ENCODE data around the gene TPCN2. TPM values are rescaled to one million over a fixed set of nuclear protein-coding genes. Genes with fewer than 3 reads are reported as not detected.

TPCN2 gene
- total RNA-seq, 2 donors from 2014 or later = 34.7 to 38.0 TPM

GRCh38 chr11:69173331-69173730 lies 124.6 kb downstream of the TPCN2 start:
- Histone ChIP-seq H3K9me3 (no peaks in the 10 kb centered on the region), H3K27me3 (replicated peaks; ENCODE audit: insufficient read depth) (no peaks in the 10 kb centered on the region), H3K4me3 (no peak overlapping the region), H3K27ac (no peak overlapping the region), H3K4me1 (ENCODE audit: control insufficient read depth in 1 of 2, low read depth in 2 of 2) (peaks cover 0 to 4% of the 10 kb centered on the region in 2 donors), H3K36me3 (no peaks in the 10 kb centered on the region)
- no peak for DNase-seq (ENCODE audit: low spot score)
- TF ChIP-seq CTCF (IDR thresholded peaks at IDR 0.05) = no peak
- no peak for ATAC-seq (ENCODE audit: insufficient number of reproducible peaks, low FRiP score, low read depth)

GRCh38 chr11:69173925-69174581 lies 125.3 kb downstream of the TPCN2 start:
- ATAC-seq (ENCODE audit: insufficient number of reproducible peaks, low FRiP score, low read depth) = no peak
- Histone ChIP-seq H3K4me3 (no peak overlapping the region), H3K27ac (no peak overlapping the region), H3K27me3 (replicated peaks; ENCODE audit: insufficient read depth) (no peaks in the 10 kb centered on the region), H3K4me1 (ENCODE audit: control insufficient read depth in 1 of 2, low read depth in 2 of 2) (peaks cover 0 to 4% of the 10 kb centered on the region in 2 donors), H3K36me3 (no peaks in the 10 kb centered on the region), H3K9me3 (no peaks in the 10 kb centered on the region)
- TF ChIP-seq CTCF (IDR thresholded peaks at IDR 0.05) = no peak
- no peak for DNase-seq (ENCODE audit: low spot score)

- no peaks in the 10 kb centered on the region for H3K36me3 ChIP-seq
- H3K9me3 ChIP-seq = no peaks in the 10 kb centered on the region
- DNase-seq (ENCODE audit: low spot score) = no peak
- no peak for TF ChIP-seq CTCF (IDR thresholded peaks at IDR 0.05)
- H3K27ac ChIP-seq = no peak overlapping the region
- H3K4me1 ChIP-seq (ENCODE audit: control insufficient read depth in 1 of 2, low read depth in 2 of 2) = peaks cover 0 to 4% of the 10 kb centered on the region in 2 donors
- ATAC-seq (ENCODE audit: insufficient number of reproducible peaks, low FRiP score, low read depth) = no peak
- H3K27me3 ChIP-seq (replicated peaks; ENCODE audit: insufficient read depth) = no peaks in the 10 kb centered on the region
- no peak overlapping the region for H3K4me3 ChIP-seq
Observed at GRCh38 chr11:69174841-69175240, 126.1 kb downstream of the TPCN2 start.

GRCh38 chr11:69178819-69179482 lies 130.2 kb downstream of the TPCN2 start:
- no peaks in the 10 kb centered on the region for H3K9me3 ChIP-seq
- H3K36me3 ChIP-seq = no peaks in the 10 kb centered on the region
- no peak for TF ChIP-seq CTCF (IDR thresholded peaks at IDR 0.05)
- no peak overlapping the region for H3K27ac ChIP-seq
- DNase-seq (ENCODE audit: low spot score) = no peak
- no peaks in the 10 kb centered on the region for H3K27me3 ChIP-seq (replicated peaks; ENCODE audit: insufficient read depth)
- H3K4me3 ChIP-seq = no peak overlapping the region
- no peaks in the 10 kb centered on the region for H3K4me1 ChIP-seq (ENCODE audit: control insufficient read depth in 1 of 2, low read depth in 2 of 2)
- no peak for ATAC-seq (ENCODE audit: insufficient number of reproducible peaks, low FRiP score, low read depth)

GRCh38 chr11:69180226-69180625 lies 131.5 kb downstream of the TPCN2 start:
- no peak for TF ChIP-seq CTCF (IDR thresholded peaks at IDR 0.05)
- ATAC-seq (ENCODE audit: insufficient number of reproducible peaks, low FRiP score, low read depth) = no peak
- no peak overlapping the region for H3K27ac ChIP-seq
- no peaks in the 10 kb centered on the region for H3K27me3 ChIP-seq (replicated peaks; ENCODE audit: insufficient read depth)
- H3K9me3 ChIP-seq = no peaks in the 10 kb centered on the region
- no peaks in the 10 kb centered on the region for H3K36me3 ChIP-seq
- no peak overlapping the region for H3K4me3 ChIP-seq
- no peaks in the 10 kb centered on the region for H3K4me1 ChIP-seq (ENCODE audit: control insufficient read depth in 1 of 2, low read depth in 2 of 2)
- DNase-seq (ENCODE audit: low spot score) = no peak
